Neuronal stem cell (in vitro differentiated cells): ENCODE results near the gene NAV1.

Experiments
- DNase-seq: peaks from one replicate; pipeline ENCODE4 v3.0.0-alpha.2; 2013; ENCODE audit warnings: low spot score
- H2AFZ ChIP-seq: one replicate; pipeline ENCODE4 v1.6.1; 2013; ENCODE audit warnings: mild to moderate bottlenecking, low read length, inconsistent platforms
- H2AK5ac ChIP-seq: 2 replicates; pipeline ENCODE4 v1.6.1; 2013; ENCODE audit warnings: low read depth, mild to moderate bottlenecking, inconsistent platforms, low read length, moderate library complexity, mixed read lengths
- H2BK120ac ChIP-seq: 2 replicates; pipeline ENCODE4 v1.6.1; 2013; ENCODE audit warnings: low read depth, mild to moderate bottlenecking, inconsistent platforms, low read length, moderate library complexity, mixed read lengths
- H2BK12ac ChIP-seq: one replicate; pipeline ENCODE4 v1.6.1; 2013; ENCODE audit warnings: low read length, inconsistent platforms
- H2BK15ac ChIP-seq: 2 replicates; pipeline ENCODE4 v1.6.1; 2013; ENCODE audit warnings: mild to moderate bottlenecking, low read length, inconsistent platforms, mixed read lengths
- H2BK5ac ChIP-seq: one replicate; pipeline ENCODE4 v1.6.1; 2013; ENCODE audit warnings: inconsistent platforms, mild to moderate bottlenecking, low read length, moderate library complexity
- H3K14ac ChIP-seq: one replicate; pipeline ENCODE4 v1.6.1; 2013; ENCODE audit warnings: low read length, inconsistent platforms
- H3K18ac ChIP-seq: 2 replicates; pipeline ENCODE4 v1.6.1; 2013; ENCODE audit warnings: low read length, inconsistent platforms
- H3K23ac ChIP-seq: 2 replicates; pipeline ENCODE4 v1.6.1; 2013; ENCODE audit warnings: low read depth, mild to moderate bottlenecking, mixed read lengths, low read length, inconsistent platforms; ENCODE audit not compliant: poor library complexity
- H3K27ac ChIP-seq: replicated peaks from 3 replicates; pipeline ENCODE4 v1.5.1; 2013; ENCODE audit warnings: low read length, inconsistent platforms
- H3K27me3 ChIP-seq, 3 experiments: 2 replicates each; pipeline ENCODE4 v1.6.1; 2013; ENCODE audit warnings: low read length in 3 of 3, mild to moderate bottlenecking in 2 of 3, inconsistent platforms in 1 of 3, low read depth in 1 of 3, mixed read lengths in 1 of 3, moderate library complexity in 1 of 3; ENCODE audit not compliant: control insufficient read depth in 3 of 3, insufficient read depth in 3 of 3
- H3K36me3 ChIP-seq, 2 donors: replicated peaks in 1 of 2; 2 replicates each; pipeline ENCODE4 v1.6.1; 2013; ENCODE audit warnings: low read length in 2 of 2; ENCODE audit not compliant: control insufficient read depth in 2 of 2, insufficient read depth in 2 of 2
- H3K4ac ChIP-seq: 2 replicates; pipeline ENCODE4 v1.6.1; 2013; ENCODE audit warnings: inconsistent platforms, mild to moderate bottlenecking, low read length, moderate library complexity
- H3K4me1 ChIP-seq, 2 donors: 1 replicate in 1 of 2; 2 replicates in 1 of 2; pipeline ENCODE4 v1.6.1; 2013; ENCODE audit warnings: low read length in 2 of 2, low read depth in 1 of 2; ENCODE audit not compliant: control insufficient read depth in 2 of 2, insufficient read depth in 1 of 2
- H3K4me2 ChIP-seq: one replicate; pipeline ENCODE4 v1.6.1; 2013; ENCODE audit warnings: mild to moderate bottlenecking, low read length, inconsistent platforms; ENCODE audit not compliant: insufficient read depth, poor library complexity, severe bottlenecking
- H3K4me3 ChIP-seq, 2 donors: 2 replicates each; pipeline ENCODE4 v1.5.1; 2013; ENCODE audit warnings: low read length in 2 of 2, mild to moderate bottlenecking in 2 of 2, inconsistent platforms in 1 of 2, moderate library complexity in 1 of 2
- H3K79me1 ChIP-seq: one replicate; pipeline ENCODE4 v1.6.1; 2013; ENCODE audit warnings: low read depth, mild to moderate bottlenecking, inconsistent platforms, low read length, moderate library complexity
- H3K9ac ChIP-seq: one replicate; pipeline ENCODE4 v1.6.1; 2013; ENCODE audit warnings: mild to moderate bottlenecking, low read depth, low read length, inconsistent platforms; ENCODE audit not compliant: poor library complexity
- H3K9me3 ChIP-seq, 2 donors: replicated peaks in 1 of 2; 2 replicates each; pipeline versions ENCODE3 to v1.6.1; 2013; ENCODE audit warnings: low read length in 2 of 2, mild to moderate bottlenecking in 2 of 2, inconsistent platforms in 1 of 2, low read depth in 1 of 2, mixed read lengths in 1 of 2, moderate library complexity in 1 of 2; ENCODE audit not compliant: control insufficient read depth in 2 of 2, insufficient read depth in 1 of 2
- H4K8ac ChIP-seq: one replicate; pipeline ENCODE4 v1.6.1; 2013; ENCODE audit warnings: low read depth, mild to moderate bottlenecking, inconsistent platforms, low read length, moderate library complexity
- H4K91ac ChIP-seq: one replicate; pipeline ENCODE4 v1.6.1; 2013; ENCODE audit warnings: low read length, low read depth, mild to moderate bottlenecking, inconsistent platforms; ENCODE audit not compliant: poor library complexity
- WGBS, 2 donors: extraction: QIAGEN DNeasy Blood & Tissue Kit; methylation state at CpG; one replicate each; pipeline ENCODE4 v1.1.7; 2013; ENCODE audit warnings: missing lambda C conversion rate in 2 of 2, mixed read lengths in 1 of 2; ENCODE audit not compliant: insufficient read length in 2 of 2, insufficient replicate concordance in 1 of 2; ENCODE audit errors: extremely low coverage in 2 of 2; 5-methylcytosine and 5-hydroxymethylcytosine counted together

The NAV1 gene

DNA sequence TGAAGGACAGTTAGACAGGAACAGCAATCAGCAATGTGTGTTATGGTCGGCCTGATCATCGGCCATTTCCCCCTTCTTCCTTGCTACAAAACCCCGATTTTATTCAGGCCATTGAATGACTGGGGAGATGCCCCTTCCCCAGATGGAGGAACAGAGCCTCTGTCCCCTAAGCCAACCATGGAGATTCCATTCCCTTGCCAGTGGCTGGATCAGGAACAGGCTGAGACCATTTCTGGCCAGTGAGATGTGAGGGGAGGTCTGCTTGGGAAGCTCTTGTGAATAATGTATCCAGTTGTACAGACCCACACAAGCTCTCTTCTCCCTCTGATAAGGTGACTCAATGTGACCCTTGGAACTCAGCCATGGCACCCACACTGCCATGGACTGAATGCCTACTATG lies 39.7 kb upstream of the NAV1 start:
- WGBS, 2 donors, result no CpG with 5 or more reads among the region's 3 CpGs
- Histone ChIP-seq H2AFZ (no peak overlapping the region), H3K9ac (no peak overlapping the region), H3K27ac (no peak overlapping the region), H3K4ac (no peak overlapping the region), H3K23ac (no peak overlapping the region), H3K79me1 (no peaks in the 10 kb centered on the region), H3K18ac (no peak overlapping the region), H3K36me3 (peaks cover 0 to 1% of the 10 kb centered on the region in 2 donors), H2BK120ac (no peak overlapping the region), H2AK5ac (no peak overlapping the region), H3K4me2 (no peak overlapping the region), H2BK15ac (no peak overlapping the region), H4K91ac (no peak overlapping the region), H2BK12ac (no peak overlapping the region), H3K4me1 (peaks cover 30 to 44% of the 10 kb centered on the region in 2 donors), H3K14ac (no peak overlapping the region), H3K4me3 (no peak overlapping the region), H2BK5ac (no peak overlapping the region), H4K8ac (no peak overlapping the region), H3K9me3 (no peaks in the 10 kb centered on the region), H3K27me3 (no peaks in the 10 kb centered on the region)
- no peak for DNase-seq

DNA sequence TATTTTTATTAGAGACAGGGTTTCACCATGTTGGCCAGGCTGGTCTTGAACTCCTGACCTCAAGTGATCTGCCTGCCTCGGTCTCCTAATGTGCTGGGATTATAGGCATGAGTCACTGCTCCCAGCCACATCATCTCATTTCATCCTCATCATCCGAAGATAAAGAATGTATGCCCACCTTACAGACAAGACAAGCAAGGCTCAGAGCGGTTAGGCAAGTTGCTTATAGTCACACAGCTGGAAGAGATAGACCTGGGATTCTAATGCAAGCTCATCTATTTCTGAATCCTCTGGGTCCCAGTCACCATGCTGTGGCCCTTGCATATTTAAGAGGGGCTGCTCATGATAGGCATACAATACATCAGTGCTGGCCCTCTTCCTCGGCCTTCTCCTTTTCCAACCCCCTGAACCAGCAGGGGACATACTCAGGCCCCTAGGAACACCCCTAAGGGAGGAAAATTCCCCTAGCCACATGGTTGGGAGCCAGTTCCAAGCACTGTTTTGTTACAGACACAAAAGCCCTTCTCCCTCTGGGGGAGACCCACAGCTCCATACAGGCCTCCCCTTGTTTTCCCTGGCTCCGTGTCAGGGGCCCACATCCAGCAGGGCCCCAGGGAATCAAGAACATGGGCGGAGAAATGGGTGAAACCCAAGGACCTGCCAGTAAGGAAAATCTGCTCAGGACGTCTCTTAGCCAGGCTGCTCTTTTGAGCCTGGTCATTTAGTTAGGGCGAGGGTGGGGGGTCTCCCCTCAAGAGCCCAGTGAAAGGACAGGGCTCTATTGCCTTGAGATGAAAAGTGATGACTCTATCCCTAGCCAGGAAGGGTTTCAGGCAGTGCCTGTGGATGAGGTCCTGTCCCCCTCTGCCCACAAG lies 38.9 kb upstream of the NAV1 start:
- Histone ChIP-seq H3K4ac (no peak overlapping the region), H4K91ac (no peak overlapping the region), H2BK120ac (no peak overlapping the region), H3K27me3 (no peaks in the 10 kb centered on the region), H3K4me2 (no peak overlapping the region), H3K27ac (peak overlapping the region; percentile 54), H3K23ac (no peak overlapping the region), H4K8ac (no peak overlapping the region), H2BK5ac (no peak overlapping the region), H3K9me3 (no peaks in the 10 kb centered on the region), H3K14ac (no peak overlapping the region), H3K4me1 (peaks cover 26 to 47% of the 10 kb centered on the region in 2 donors), H3K4me3 (no peak overlapping the region), H3K9ac (no peak overlapping the region), H3K18ac (no peak overlapping the region), H3K36me3 (no peaks in the 10 kb centered on the region), H3K79me1 (no peaks in the 10 kb centered on the region), H2AFZ (peak overlapping the region; percentile 0), H2BK12ac (no peak overlapping the region), H2BK15ac (no peak overlapping the region), H2AK5ac (no peak overlapping the region)
- DNase-seq, result no peak
- no CpG with 5 or more reads among the region's 8 CpGs for WGBS, 2 donors

DNA sequence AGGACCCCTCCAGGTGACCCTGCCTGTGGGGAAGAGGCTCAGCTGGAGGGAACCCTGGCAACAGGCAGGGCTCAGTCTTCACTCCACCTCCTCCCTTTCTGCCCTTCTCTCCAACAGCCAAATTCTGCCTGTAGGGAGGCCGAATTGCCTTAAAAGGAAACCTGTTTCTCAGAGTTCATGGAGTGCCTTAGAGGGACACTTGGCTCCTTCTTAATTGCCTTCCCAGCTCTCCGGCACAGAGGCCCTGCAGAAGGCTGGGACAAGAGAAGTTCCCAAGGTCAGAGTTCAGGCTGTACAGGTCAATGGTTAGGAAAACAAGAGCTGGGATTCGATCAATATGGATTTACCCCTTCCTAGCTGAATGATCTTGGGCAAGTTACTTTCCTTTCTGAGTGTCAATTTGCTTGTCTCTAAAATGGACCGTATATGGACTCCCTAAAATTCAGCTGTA lies 38.2 kb upstream of the NAV1 start:
- Histone ChIP-seq H3K27ac (peak overlapping the region; percentile 54), H3K79me1 (no peaks in the 10 kb centered on the region), H3K4me3 (no peak overlapping the region), H3K4me1 (peaks cover 26 to 49% of the 10 kb centered on the region in 2 donors), H2BK15ac (no peak overlapping the region), H2BK12ac (no peak overlapping the region), H3K14ac (no peak overlapping the region), H3K4ac (no peak overlapping the region), H3K18ac (no peak overlapping the region), H3K9ac (no peak overlapping the region), H2AK5ac (no peak overlapping the region), H4K8ac (no peak overlapping the region), H3K36me3 (no peaks in the 10 kb centered on the region), H2BK120ac (no peak overlapping the region), H4K91ac (no peak overlapping the region), H2AFZ (peak overlapping the region; percentile 0), H2BK5ac (no peak overlapping the region), H3K9me3 (no peaks in the 10 kb centered on the region), H3K4me2 (no peak overlapping the region), H3K27me3 (no peaks in the 10 kb centered on the region), H3K23ac (no peak overlapping the region)
- WGBS, 2 donors, result no CpG with 5 or more reads among the region's 4 CpGs
- no peak for DNase-seq

GRCh38 chr1:201501144-201501543 lies 37.8 kb upstream of the NAV1 start:
- Histone ChIP-seq H4K91ac (no peak overlapping the region), H3K79me1 (no peaks in the 10 kb centered on the region), H3K27me3 (no peaks in the 10 kb centered on the region), H3K4me3 (no peak overlapping the region), H2AK5ac (no peak overlapping the region), H2BK12ac (no peak overlapping the region), H2BK120ac (no peak overlapping the region), H2BK5ac (no peak overlapping the region), H3K9ac (no peak overlapping the region), H3K14ac (no peak overlapping the region), H3K23ac (no peak overlapping the region), H3K4me1 (peaks cover 25 to 50% of the 10 kb centered on the region in 2 donors), H3K18ac (no peak overlapping the region), H4K8ac (no peak overlapping the region), H3K9me3 (no peaks in the 10 kb centered on the region), H2AFZ (no peak overlapping the region), H3K4me2 (no peak overlapping the region), H3K4ac (no peak overlapping the region), H3K36me3 (no peaks in the 10 kb centered on the region), H3K27ac (peak overlapping the region; percentile 0), H2BK15ac (no peak overlapping the region)
- no peak for DNase-seq
- no CpG with 5 or more reads among the region's 8 CpGs for WGBS, 2 donors
